ENCODE results near the gene CYP4B1.
"Not testable (repeated sequence)": the region's sequence is repeated elsewhere in the genome, so short reads cannot be mapped to it uniquely, and the experiment has no call there.

The CYP4B1 gene

DNA sequence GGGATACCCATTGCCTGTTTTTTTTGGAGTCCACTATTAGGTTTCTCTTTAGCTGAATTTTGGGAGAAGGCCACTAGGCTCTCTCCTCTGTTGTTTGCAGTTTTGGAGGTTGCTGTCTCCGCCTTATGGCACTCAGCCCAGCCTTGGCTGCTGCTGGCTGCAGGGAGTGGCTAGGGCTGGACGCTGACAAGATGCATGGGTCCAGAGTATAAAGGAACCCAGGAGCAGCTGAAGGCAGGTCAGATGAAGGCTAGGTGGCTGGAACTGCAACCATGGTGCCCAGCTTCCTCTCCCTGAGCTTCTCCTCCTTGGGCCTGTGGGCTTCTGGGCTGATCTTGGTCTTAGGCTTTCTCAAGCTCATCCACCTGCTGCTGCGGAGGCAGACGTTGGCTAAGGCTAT is at the start of gene CYP4B1:
Gene CYP4B1, plus strand, starts transcription at position 237 of the 400 bp plus-strand sequence. Its CDS starts 36 bp downstream, at position 273.
- DNase-seq (ENCODE audit: low read depth) = no peak

- DNase-seq (ENCODE audit: low read depth) = no peak
Measured at GRCh38 chr1:46749404-46749803, 49.4 kb upstream of the CYP4B1 start.

DNA sequence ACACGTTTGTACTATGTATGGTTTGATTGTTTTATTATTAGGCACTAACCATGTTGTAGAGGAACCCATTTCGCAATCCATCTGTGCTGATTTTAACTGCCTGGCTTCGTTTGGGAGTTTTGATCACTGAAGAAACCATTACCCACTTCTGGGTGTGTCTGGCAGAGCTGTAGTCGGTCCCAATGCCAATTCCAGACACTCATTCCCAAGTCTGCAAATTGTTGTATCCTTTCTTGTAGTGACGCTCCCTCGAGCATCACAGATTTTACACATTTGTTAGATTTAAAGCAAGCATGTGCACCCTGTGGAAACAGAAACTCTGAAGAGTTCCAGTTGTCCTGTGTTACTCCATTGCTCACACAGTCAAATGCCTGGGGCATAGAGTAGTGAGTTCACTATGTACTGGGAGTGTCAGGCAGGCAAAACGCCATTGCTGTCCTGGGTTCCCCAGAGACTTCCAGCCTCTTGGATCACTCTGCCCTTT is 48.9 kb upstream of the CYP4B1 start:
- DNase-seq (ENCODE audit: low read depth) = no peak

GRCh38 chr1:46753985-46754384 is 44.9 kb upstream of the CYP4B1 start:
- no peak for DNase-seq (ENCODE audit: low read depth)

DNA sequence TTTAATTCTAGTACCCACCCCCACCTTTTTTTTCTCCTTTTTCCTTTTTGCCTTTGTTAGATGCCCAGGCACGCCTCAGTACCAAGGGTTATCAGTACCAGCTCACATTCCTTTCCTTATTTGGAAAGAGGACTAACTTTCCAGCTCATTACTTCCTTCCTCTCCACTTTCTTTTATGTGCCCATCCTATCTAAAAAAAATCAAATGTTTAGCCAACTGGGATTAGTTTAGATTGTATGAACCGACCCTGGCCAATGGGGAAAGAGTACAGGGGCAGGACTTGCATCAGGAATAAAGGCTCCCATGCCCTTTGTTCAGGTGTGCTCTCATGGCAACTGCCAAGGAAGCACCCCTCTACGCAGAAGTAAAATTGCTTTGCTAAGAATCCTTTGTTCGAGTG is 44.1 kb upstream of the CYP4B1 start:
- not testable (repeated sequence) for DNase-seq (ENCODE audit: low read depth)

DNA sequence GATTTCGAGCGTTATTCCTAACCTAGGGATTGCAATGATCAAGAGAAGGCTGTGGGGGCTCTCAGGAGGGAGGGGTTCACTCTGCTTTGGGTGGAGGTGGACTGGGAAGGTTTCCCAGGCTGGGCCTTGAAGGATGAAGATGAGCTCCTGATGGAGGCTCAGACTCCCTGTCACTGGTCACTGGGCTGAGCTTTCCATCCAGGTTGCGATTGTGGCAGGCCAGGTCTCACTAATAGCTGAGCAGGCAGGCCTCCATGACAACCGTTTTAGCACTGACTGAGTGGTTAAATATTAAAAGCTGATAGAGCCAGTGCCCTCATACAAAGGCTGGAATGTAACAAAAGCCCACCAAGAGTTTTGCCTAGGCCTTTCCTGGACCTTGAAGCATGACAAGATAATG is 43.7 kb upstream of the CYP4B1 start:
- no peak for DNase-seq (ENCODE audit: low read depth)

DNA sequence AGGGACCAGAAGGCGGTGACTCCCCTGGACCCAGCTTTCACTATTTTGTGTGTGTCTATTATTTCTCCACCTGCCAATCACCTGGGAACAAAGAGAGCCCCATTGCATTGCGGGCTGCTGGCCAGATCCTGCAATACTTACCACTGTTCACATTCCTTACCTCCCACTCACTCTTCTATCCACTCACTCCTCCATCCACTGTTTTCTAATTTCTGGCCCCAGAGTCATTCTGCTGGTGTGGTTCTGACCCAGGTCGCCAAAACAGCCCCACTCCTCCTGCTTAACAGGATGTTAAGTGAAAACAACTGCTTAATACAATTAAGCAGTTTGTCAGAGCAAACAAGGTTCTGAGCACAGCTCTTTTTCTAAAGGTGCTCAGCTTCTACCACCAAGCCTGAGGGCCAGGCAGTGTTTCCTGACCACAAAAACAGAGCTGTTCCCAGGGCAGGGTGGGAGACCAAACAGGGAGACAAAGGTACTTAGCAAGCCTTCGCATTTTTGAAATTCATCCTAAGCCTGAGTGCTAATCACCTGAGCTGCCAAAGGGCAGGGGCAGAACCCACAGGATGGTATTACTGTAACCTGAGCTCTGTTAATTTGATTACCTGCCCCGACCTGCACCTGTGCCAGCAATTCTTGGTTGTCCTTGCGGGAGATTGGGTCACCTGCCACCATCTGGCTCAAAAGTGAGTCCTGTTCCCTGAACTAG is 41.4 kb upstream of the CYP4B1 start:
- DNase-seq (ENCODE audit: low read depth) = no peak

- no peak for DNase-seq (ENCODE audit: low read depth)
Measured at GRCh38 chr1:46757956-46758528, 40.8 kb upstream of the CYP4B1 start.

- DNase-seq (ENCODE audit: low read depth) = no peak
Measured at GRCh38 chr1:46760558-46761166, 38.2 kb upstream of the CYP4B1 start.

DNA sequence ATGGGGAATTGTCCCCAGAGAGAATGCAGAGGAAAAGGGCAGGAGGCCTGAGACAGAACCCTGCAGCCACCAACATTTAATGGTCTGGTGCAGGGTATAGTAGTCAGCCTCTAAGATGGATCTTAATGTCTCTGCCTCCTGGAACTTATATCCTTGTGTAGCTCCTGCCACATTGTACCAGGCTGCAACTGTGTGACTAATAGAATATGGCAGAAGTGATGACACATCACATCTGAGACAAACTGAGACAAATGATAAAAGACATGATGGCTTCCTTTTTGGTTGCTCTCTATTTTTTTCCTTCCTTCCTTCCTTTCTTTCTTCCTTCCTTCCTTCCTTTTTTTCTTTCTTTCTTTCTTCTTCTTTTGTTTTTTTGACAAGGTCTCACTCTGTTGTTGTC is 37.1 kb upstream of the CYP4B1 start:
- DNase-seq (ENCODE audit: low read depth) = no peak

GRCh38 chr1:46764402-46764801 is 34.4 kb upstream of the CYP4B1 start:
- DNase-seq (ENCODE audit: low read depth) = no peak

- DNase-seq (ENCODE audit: low read depth) = no peak
Measured at GRCh38 chr1:46767649-46768282, 31.1 kb upstream of the CYP4B1 start.

- no peak for DNase-seq (ENCODE audit: low read depth)
Measured at GRCh38 chr1:46768445-46768844, 30.4 kb upstream of the CYP4B1 start.

DNA sequence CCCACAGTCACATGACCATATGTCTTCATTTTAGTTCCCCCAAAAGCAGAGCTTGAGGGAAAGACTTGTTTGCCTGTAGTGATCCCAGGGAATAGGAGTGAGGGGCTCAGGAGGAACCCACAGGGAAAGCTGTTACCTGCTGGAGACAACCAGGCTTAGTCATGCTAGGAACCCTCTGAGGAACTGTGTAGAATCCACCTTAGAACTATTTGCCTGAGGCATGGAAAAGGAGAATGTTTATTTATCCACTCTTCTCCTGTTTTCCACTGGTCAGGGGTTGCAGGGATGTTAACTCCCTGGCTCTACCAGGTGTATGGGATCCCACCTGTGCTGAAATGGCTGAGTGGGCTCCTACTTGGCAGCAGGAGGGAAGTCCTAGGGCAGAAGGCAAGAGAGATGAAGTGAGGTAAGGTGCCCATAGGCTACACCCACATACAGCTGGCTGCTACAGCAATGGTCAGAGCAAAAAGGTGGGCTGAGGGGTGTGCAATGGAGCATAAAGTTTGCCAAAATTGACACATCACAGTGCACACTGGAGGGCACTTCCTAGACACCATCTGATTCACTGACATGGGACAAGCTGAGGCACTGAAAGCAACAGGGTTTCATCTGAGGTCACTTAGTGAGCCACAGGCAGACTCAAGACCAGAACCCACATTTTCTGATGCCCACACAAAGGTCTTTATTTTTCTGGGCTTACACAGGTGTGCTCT is 29.7 kb upstream of the CYP4B1 start:
- no peak for DNase-seq (ENCODE audit: low read depth)

GRCh38 chr1:46770541-46770940 is 28.3 kb upstream of the CYP4B1 start:
- DNase-seq (ENCODE audit: low read depth) = no peak

GRCh38 chr1:46772571-46772970 is 26.3 kb upstream of the CYP4B1 start:
- no peak for DNase-seq (ENCODE audit: low read depth)

- no peak for DNase-seq (ENCODE audit: low read depth)
Measured at GRCh38 chr1:46774297-46774696, 24.5 kb upstream of the CYP4B1 start.

DNA sequence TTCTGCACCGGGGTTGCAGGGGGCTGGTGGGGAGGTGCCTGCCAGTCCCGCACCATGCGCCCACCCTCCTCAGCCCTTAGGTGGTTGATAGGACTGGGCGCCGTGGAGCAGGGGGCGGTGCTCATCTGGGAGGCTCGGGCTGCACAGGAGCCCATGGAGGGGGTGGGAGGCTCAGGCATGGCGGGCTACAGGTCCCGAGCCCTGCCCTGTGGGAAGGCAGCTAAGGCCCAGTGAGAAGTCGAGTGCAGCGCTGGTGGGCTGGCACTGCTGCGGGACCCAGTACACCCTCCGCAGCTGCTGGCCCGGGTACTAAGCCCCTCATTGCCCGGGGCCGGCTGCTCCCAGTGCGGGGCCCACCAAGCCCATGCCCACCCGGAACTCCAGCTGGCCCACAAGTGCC is 20.4 kb upstream of the CYP4B1 start:
- DNase-seq (ENCODE audit: low read depth) = not testable (repeated sequence)

DNA sequence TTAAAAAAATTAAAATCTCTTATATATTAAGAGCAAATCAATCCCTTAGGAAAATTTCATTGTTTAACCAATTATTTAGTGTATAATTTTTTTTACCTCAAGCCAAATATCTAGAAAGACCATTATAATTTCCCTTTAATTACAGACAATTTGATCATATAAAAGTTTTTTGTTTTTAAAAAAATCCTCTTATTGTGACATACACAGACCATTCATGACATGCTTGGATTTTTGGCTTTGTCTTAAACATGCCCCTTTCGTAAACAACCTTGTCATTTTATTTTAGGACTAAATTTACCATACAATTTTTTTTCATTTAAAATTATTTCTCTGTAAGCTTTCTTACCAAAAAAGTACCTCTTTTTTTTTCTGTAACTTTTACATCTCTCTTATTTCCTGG is 14.2 kb upstream of the CYP4B1 start:
- no peak for DNase-seq (ENCODE audit: low read depth)

DNA sequence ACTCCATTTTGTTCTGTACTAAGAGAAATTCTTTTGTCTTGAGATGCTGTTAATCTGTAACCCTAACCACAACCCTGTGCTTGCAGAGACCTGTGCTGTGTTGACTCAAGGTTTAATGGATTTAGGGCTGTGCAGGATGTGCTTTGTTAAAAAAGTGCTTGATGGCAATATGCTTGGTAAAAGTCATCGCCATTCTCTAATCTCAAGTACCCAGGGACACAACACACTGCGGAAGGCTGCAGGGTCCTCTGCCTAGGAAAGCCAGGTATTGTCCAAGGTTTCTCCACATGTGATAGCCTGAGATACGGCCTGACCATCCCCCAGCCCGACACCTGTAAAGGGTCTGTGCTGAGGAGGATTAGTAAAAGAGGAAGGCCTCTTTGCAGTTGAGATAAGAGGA is 10.2 kb upstream of the CYP4B1 start:
- not testable (repeated sequence) for DNase-seq (ENCODE audit: low read depth)

DNA sequence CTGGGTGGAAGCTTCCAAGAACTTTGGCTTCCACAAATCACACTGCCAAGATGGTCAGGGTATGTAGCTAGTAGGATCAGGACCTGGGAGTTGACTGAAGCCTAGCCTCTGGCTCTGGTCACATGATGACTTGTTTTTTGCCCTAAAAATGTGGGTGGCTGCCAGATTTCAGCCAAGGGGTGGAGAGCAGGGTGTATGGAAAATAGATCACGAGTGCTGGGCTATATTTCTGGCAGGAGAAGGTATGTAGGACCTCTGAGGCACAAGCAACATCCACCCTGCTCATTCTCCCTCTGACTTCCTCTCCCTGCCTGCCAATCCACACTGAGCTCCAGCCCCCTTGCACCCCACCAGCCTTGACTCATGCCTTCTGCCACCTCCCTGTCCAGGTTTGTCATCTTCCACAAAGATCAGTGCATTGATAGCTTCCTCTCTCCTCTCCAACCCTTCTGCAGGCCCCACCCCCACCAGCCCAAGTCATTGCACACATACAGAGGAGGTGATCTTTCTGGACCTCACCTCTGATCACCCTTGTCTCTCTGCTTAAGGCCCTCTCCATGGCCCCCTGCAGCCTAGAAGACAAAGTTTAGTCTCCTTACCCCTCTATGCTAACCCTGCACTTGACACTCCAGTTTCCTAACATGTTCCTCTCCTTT is 8.3 kb upstream of the CYP4B1 start:
- DNase-seq (ENCODE audit: low read depth) = no peak

- DNase-seq (ENCODE audit: low read depth) = no peak
Measured at GRCh38 chr1:46793126-46793525, 5.7 kb upstream of the CYP4B1 start.
